GM12873 (cell line): Measurements from ENCODE around the gene ZSCAN31.

Source experiments
- CTCF ChIP-seq: IDR thresholded peaks from 2 replicates; pipeline ENCODE4 v1.5.1; 2012; ENCODE audit warnings: low read depth, mild to moderate bottlenecking, moderate library complexity, low read length, control low read depth; ENCODE audit not compliant: insufficient read depth; ENCODE audit errors: missing control alignments

The ZSCAN31 gene

GRCh38 chr6:28340310-28341095 is 4.6 kb upstream of the ZSCAN31 start:
- no peak for TF ChIP-seq CTCF

- TF ChIP-seq CTCF = no peak
These were observed 1.2 kb upstream of the ZSCAN31 start for GRCh38 chr6:28337121-28337520.

GRCh38 chr6:28336284-28337120 is 554 bp upstream of the ZSCAN31 start:
- no peak for TF ChIP-seq CTCF

GRCh38 chr6:28335040-28335563 is 846 bp downstream of the ZSCAN31 start:
- TF ChIP-seq CTCF = no peak

GRCh38 chr6:28334286-28335039 is 1.5 kb downstream of the ZSCAN31 start:
- TF ChIP-seq CTCF = no peak

GRCh38 chr6:28333599-28334018 is 2.3 kb downstream of the ZSCAN31 start:
- TF ChIP-seq CTCF = no peak
